Activated CD4-positive, CD25-positive, alpha-beta regulatory T cell treated with anti-CD3 and anti-CD28 coated beads, Interleukin-2, amount 50 U/mL, for 72 hours (primary cell): ENCODE results near the gene SAMD3.
"Not testable (repeated sequence)": the region's sequence is repeated elsewhere in the genome, so short reads cannot be mapped to it uniquely, and the experiment has no call there.

Experiments
- DNase-seq: peaks from one replicate; pipeline ENCODE4 v3.0.0; 2021

Gene SAMD3

GRCh38 chr6:130127195-130127594 lies 95.6 kb downstream of the SAMD3 start:
- DNase-seq, result no peak

DNA sequence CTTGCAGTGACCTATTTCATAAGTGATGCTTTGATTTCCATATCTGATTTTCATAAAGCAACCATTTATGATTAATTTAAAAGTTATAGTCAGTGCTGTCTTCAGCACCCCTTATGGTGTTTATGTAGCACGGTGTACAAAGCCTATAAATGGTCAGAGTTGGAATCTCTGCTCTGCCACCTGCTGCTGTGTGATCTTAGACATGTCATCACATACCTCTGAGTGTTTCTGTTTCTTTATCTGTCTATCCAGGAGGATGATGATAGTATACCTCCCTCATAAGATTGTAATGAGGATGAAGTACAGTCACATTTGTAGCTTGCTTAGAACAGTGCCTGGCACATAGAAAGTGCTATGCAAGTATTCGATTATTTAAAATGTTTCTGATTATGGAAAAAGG lies 100.5 kb downstream of the SAMD3 start:
- no peak for DNase-seq

- DNase-seq, result no peak
These were observed 102.0 kb downstream of the SAMD3 start for GRCh38 chr6:130120731-130121130.

DNA sequence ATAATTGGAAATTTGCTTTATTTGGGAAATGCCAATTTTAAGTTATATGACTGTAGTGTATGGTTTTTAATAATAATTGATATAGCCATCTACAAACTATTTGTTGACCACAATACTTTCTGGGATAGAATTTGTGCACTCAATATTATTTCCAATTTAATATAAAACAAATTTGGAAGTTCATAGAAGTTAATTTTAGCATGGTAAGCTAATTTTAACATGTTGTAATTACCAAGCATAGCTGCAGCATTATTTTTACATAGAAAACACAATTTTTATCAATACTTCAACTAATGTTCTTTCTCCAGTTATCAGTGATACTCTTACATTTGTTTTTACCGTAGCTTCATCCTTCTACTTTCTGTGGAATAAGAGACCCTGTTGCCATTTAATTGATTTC lies 103.5 kb downstream of the SAMD3 start:
- DNase-seq, result no peak

DNA sequence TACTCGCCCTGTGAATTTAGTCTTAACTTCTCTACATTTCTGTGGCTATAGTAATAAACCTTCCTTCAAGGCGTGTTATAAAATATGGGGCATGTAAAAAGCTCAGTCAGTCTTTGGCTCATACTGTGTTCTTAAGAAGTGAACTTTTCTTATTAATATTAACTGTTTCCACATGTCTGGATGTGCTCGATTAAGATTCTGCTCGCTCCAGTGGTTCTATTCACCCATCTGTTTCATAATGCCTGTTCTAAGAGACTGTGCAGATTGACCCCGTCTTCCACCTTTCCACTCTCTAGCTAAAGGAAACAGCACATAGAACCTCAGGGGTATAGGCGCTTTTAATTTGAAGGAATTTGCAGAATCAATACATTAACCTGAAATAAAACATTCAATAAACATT lies 104.5 kb downstream of the SAMD3 start:
- DNase-seq, result no peak

- not testable (repeated sequence) for DNase-seq
These were observed 105.5 kb downstream of the SAMD3 start for GRCh38 chr6:130117187-130117701.

- no peak for DNase-seq
These were observed 106.5 kb downstream of the SAMD3 start for GRCh38 chr6:130116273-130116672.

DNA sequence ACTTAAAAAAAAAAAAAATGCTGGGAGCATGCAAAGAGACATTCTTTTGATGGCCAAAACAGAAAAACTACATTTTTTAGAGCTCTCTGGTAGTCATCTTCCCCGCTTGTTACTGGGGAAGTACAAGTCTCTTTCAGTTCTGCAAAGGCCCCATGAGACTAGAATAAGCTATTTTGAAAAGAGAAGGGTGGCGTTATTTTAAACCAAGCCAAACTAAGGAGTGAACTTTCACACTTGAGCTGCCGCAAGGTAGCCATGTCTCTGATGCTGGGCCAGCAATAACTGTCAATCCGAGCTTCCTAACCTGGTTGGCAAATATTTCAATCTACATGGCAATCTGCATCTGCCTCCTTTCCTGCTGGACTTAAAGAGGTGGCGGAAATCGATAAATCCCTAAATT lies 107.7 kb downstream of the SAMD3 start:
- no peak for DNase-seq

- DNase-seq, result no peak
These were observed 109.5 kb downstream of the SAMD3 start for GRCh38 chr6:130113201-130113710.

- no peak for DNase-seq
These were observed 111.7 kb downstream of the SAMD3 start for GRCh38 chr6:130111031-130111430.

DNA sequence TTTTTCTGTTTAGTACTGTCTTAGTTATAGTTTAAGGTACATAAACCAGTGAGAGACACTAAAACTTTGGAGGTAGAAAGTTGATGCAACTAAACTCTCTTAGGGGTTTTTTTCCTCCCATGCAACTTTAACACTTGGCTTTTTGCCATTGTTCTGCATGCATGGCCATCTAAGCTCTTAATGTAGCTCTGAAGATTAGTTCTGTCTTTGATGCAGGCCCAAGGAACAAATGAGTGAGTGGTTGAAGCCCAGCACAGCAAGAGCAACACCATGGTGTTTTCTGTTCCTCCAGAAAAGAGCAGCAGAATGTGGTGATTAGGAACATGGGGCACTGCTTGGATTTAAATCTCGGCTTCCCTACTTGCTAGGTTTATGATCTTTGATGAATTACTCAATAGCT lies 115.0 kb downstream of the SAMD3 start:
- no peak for DNase-seq

DNA sequence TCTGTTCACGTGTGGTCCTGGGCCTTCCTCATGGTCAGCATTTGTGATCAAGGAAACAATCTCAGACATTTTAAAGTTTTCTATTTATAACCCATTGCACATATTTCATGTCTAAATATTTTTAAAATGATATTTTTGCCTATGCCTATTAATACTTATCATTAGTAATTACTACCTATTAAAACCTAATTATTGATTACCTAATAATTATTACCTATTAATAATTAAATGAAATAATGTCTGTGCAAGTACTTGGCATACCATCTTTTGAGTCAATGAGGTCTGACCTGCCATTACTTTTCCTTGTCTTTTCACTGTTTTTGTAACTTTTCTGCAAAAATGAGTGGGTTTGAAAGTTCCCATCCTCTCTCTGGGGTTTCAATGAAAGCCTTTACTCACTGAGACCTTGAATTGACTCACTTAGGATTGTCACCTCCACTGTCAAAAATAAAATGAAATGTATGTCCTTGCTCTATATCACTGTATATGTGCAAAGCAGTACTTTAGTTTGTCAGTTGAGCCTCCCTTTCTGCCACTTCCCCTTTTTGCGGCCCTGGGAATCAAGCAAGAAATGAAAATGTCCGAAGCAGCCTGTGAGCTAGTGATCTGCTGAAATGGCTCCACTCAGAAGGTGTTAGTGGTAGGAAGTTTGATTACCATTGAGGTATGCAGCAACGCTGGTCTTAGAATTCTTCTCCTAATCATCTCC lies 116.6 kb downstream of the SAMD3 start:
- no peak for DNase-seq

GRCh38 chr6:130099119-130099518 lies 123.6 kb downstream of the SAMD3 start:
- no peak for DNase-seq

GRCh38 chr6:130098317-130098716 lies 124.4 kb downstream of the SAMD3 start:
- no peak for DNase-seq
